Activated CD4-positive, alpha-beta T cell treated with anti-CD3 and anti-CD28 coated beads, Interleukin-2, amount 10 ng/mL, durations not matched to agents 7 days and 5 days (primary cell): Measurements from ENCODE around the gene OR5B21. TPM values are rescaled to one million over a fixed set of nuclear protein-coding genes. Genes with fewer than 3 reads are reported as not detected.

Experiments used
- CTCF ChIA-PET: fragments of 350-600 bp; sonication (Branson Sonifier 250); formaldehyde crosslinking; loops from one replicate; lab custom pipeline; 2021; ENCODE audit warnings: antibody characterized with exemption; lab: Charles Lee
- POLR2A ChIA-PET: fragments of 350-600 bp; sonication (Branson Sonifier 250); formaldehyde crosslinking; loops from one replicate; lab custom pipeline; 2021; ENCODE audit warnings: antibody characterized with exemption; lab: Charles Lee
- DNase-seq: peaks from one replicate; pipeline ENCODE4 v3.0.0-alpha.2; 2020
- H3K27ac Mint-ChIP-seq: one replicate; pipeline ENCODE4 v1.8.0; 2021; ENCODE audit warnings: mild to moderate bottlenecking, moderate library complexity, mixed read lengths
- H3K27me3 Mint-ChIP-seq: one replicate; pipeline ENCODE4 v1.8.0; 2021; ENCODE audit warnings: mixed read lengths
- H3K36me3 Mint-ChIP-seq: one replicate; pipeline ENCODE4 v1.8.0; 2021; ENCODE audit warnings: low read depth, mixed read lengths
- H3K4me1 Mint-ChIP-seq: one replicate; pipeline ENCODE4 v1.8.0; 2021; ENCODE audit warnings: mixed read lengths
- H3K4me3 Mint-ChIP-seq: one replicate; pipeline ENCODE4 v1.8.0; 2021; ENCODE audit warnings: mild to moderate bottlenecking, moderate library complexity, mixed read lengths
- H3K9me3 Mint-ChIP-seq: one replicate; pipeline ENCODE4 v1.8.0; 2021; ENCODE audit warnings: mixed read lengths
- total RNA-seq, 2 experiments: library from RNA; stranded (reverse); gene quantifications; one replicate each; pipeline ENCODE4 v1.2.3, GENCODE V29; 2021

OR5B21 gene
- under 1 TPM in 1 of 2 experiments, not detected in 1; 0.37 TPM for total RNA-seq

- POLR2A ChIA-PET = no interaction called here
- Mint-ChIP-seq H3K27me3 (no peaks in the 10 kb centered on the region), H3K27ac (no peak within 1 kb of the TSS), H3K36me3 (peaks cover 5% of the 10 kb centered on the region), H3K4me3 (no peak within 1 kb of the TSS), H3K9me3 (no peaks in the 10 kb centered on the region), H3K4me1 (no peaks in the 10 kb centered on the region)
- DNase-seq = no peak
- CTCF ChIA-PET = no interaction called here
Observed at GRCh38 chr11:58508005-58508404, at the start of gene OR5B21. Gene OR5B21, minus strand, starts transcription at chr11:58508105. Its CDS starts 0 bp downstream, at chr11:58508105.

GRCh38 chr11:58549644-58550043 lies 41.7 kb upstream of the OR5B21 start:
- H3K4me3 Mint-ChIP-seq = no peak overlapping the region
- no peak overlapping the region for H3K27ac Mint-ChIP-seq
- H3K4me1 Mint-ChIP-seq = no peaks in the 10 kb centered on the region
- ChIA-PET CTCF (no interaction called here), POLR2A (no interaction called here)
- H3K9me3 Mint-ChIP-seq = no peaks in the 10 kb centered on the region
- DNase-seq = no peak
- H3K36me3 Mint-ChIP-seq = peaks cover 79% of the 10 kb centered on the region
- no peaks in the 10 kb centered on the region for H3K27me3 Mint-ChIP-seq

GRCh38 chr11:58546841-58547240 lies 38.9 kb upstream of the OR5B21 start:
- Mint-ChIP-seq H3K4me1 (peaks cover 3% of the 10 kb centered on the region), H3K27ac (no peak overlapping the region), H3K27me3 (no peaks in the 10 kb centered on the region), H3K36me3 (peaks cover 68% of the 10 kb centered on the region), H3K4me3 (no peak overlapping the region), H3K9me3 (no peaks in the 10 kb centered on the region)
- ChIA-PET POLR2A (no interaction called here), CTCF (no interaction called here)
- no peak for DNase-seq

- peaks cover 7% of the 10 kb centered on the region for H3K9me3 Mint-ChIP-seq
- no peak overlapping the region for H3K4me3 Mint-ChIP-seq
- peaks cover 82% of the 10 kb centered on the region for H3K36me3 Mint-ChIP-seq
- H3K27ac Mint-ChIP-seq = no peak overlapping the region
- H3K4me1 Mint-ChIP-seq = peaks cover 42% of the 10 kb centered on the region
- H3K27me3 Mint-ChIP-seq = no peaks in the 10 kb centered on the region
- POLR2A ChIA-PET = no interaction called here
- DNase-seq = no peak
- CTCF ChIA-PET = no interaction called here
Observed at GRCh38 chr11:58531865-58532341, 24.0 kb upstream of the OR5B21 start.

GRCh38 chr11:58530236-58530635 lies 22.3 kb upstream of the OR5B21 start:
- H3K27ac Mint-ChIP-seq = peak overlapping the region; percentile 78
- peak overlapping the region; percentile 13 for H3K4me3 Mint-ChIP-seq
- H3K9me3 Mint-ChIP-seq = peaks cover 4% of the 10 kb centered on the region
- ChIA-PET POLR2A (no interaction called here), CTCF (no interaction called here)
- H3K4me1 Mint-ChIP-seq = peaks cover 55% of the 10 kb centered on the region
- no peaks in the 10 kb centered on the region for H3K27me3 Mint-ChIP-seq
- H3K36me3 Mint-ChIP-seq = peaks cover 74% of the 10 kb centered on the region
- peak; percentile 72 for DNase-seq

GRCh38 chr11:58527429-58527828 lies 19.5 kb upstream of the OR5B21 start:
- H3K27ac Mint-ChIP-seq = peak overlapping the region; percentile 90
- no peaks in the 10 kb centered on the region for H3K27me3 Mint-ChIP-seq
- no peak overlapping the region for H3K4me3 Mint-ChIP-seq
- ChIA-PET POLR2A (no interaction called here), CTCF (interaction anchor here (1.4 kb wide), 1 partner anchor 40 kb away, joined by 3 read pairs; no protein-coding TSS in a partner anchor)
- H3K4me1 Mint-ChIP-seq = peaks cover 71% of the 10 kb centered on the region
- peaks cover 57% of the 10 kb centered on the region for H3K36me3 Mint-ChIP-seq
- H3K9me3 Mint-ChIP-seq = no peaks in the 10 kb centered on the region
- DNase-seq = no peak

GRCh38 chr11:58526721-58527120 lies 18.8 kb upstream of the OR5B21 start:
- Mint-ChIP-seq H3K4me1 (peaks cover 77% of the 10 kb centered on the region), H3K27ac (peak overlapping the region; percentile 90), H3K36me3 (peaks cover 55% of the 10 kb centered on the region), H3K4me3 (no peak overlapping the region), H3K9me3 (no peaks in the 10 kb centered on the region), H3K27me3 (no peaks in the 10 kb centered on the region)
- ChIA-PET CTCF (interaction anchor here (1.4 kb wide), 1 partner anchor 41 kb away, joined by 3 read pairs; no protein-coding TSS in a partner anchor), POLR2A (no interaction called here)
- no peak for DNase-seq

GRCh38 chr11:58525037-58525614 lies 17.2 kb upstream of the OR5B21 start:
- Mint-ChIP-seq H3K4me1 (peaks cover 63% of the 10 kb centered on the region), H3K36me3 (peaks cover 41% of the 10 kb centered on the region), H3K9me3 (no peaks in the 10 kb centered on the region), H3K27me3 (no peaks in the 10 kb centered on the region), H3K4me3 (peak overlapping the region; percentile 66), H3K27ac (peak overlapping the region; percentile 90)
- ChIA-PET CTCF (interaction anchor here (0.9 to 2.0 kb wide), 3 partner anchors 26 to 39 kb away, joined by 4 to 5 read pairs (median 5); no protein-coding TSS in a partner anchor), POLR2A (interaction anchor here (0.6 kb wide), 2 partner anchors 30 to 73 kb away, joined by 3 read pairs; no protein-coding TSS in a partner anchor)
- peak; percentile 57 for DNase-seq

GRCh38 chr11:58524232-58525036 lies 16.5 kb upstream of the OR5B21 start:
- Mint-ChIP-seq H3K9me3 (no peaks in the 10 kb centered on the region), H3K27ac (peak overlapping the region; percentile 90), H3K4me1 (peaks cover 56% of the 10 kb centered on the region), H3K4me3 (peak overlapping the region; percentile 66), H3K27me3 (no peaks in the 10 kb centered on the region), H3K36me3 (peaks cover 35% of the 10 kb centered on the region)
- DNase-seq = peak; percentile 55
- ChIA-PET CTCF (interaction anchor here (0.7 to 2.0 kb wide), 8 partner anchors 11 to 967 kb away, joined by 3 to 5 read pairs (median 4); no protein-coding TSS in a partner anchor), POLR2A (interaction anchor here (0.6 kb wide), 2 partner anchors 29 to 73 kb away, joined by 3 read pairs; no protein-coding TSS in a partner anchor)

GRCh38 chr11:58513747-58514367 lies 6.0 kb upstream of the OR5B21 start:
- Mint-ChIP-seq H3K4me3 (no peak overlapping the region), H3K9me3 (no peaks in the 10 kb centered on the region), H3K27me3 (no peaks in the 10 kb centered on the region), H3K36me3 (no peaks in the 10 kb centered on the region), H3K27ac (no peak overlapping the region), H3K4me1 (no peaks in the 10 kb centered on the region)
- POLR2A ChIA-PET = no interaction called here
- no peak for DNase-seq
- CTCF ChIA-PET = interaction anchor here (0.5 to 1.6 kb wide), 3 partner anchors 9 to 719 kb away, joined by 3 read pairs; no protein-coding TSS in a partner anchor

GRCh38 chr11:58511636-58512035 lies 3.7 kb upstream of the OR5B21 start:
- H3K27me3 Mint-ChIP-seq = no peaks in the 10 kb centered on the region
- DNase-seq = no peak
- CTCF ChIA-PET = interaction anchor here (1.1 kb wide), 1 partner anchor 12 kb away, joined by 3 read pairs; no protein-coding TSS in a partner anchor
- H3K4me3 Mint-ChIP-seq = no peak overlapping the region
- no peak overlapping the region for H3K27ac Mint-ChIP-seq
- no peaks in the 10 kb centered on the region for H3K4me1 Mint-ChIP-seq
- peaks cover 3% of the 10 kb centered on the region for H3K36me3 Mint-ChIP-seq
- POLR2A ChIA-PET = no interaction called here
- no peaks in the 10 kb centered on the region for H3K9me3 Mint-ChIP-seq

GRCh38 chr11:58509748-58510147 lies 1.8 kb upstream of the OR5B21 start:
- H3K9me3 Mint-ChIP-seq = no peaks in the 10 kb centered on the region
- CTCF ChIA-PET = no interaction called here
- peaks cover 5% of the 10 kb centered on the region for H3K36me3 Mint-ChIP-seq
- H3K27ac Mint-ChIP-seq = no peak overlapping the region
- H3K27me3 Mint-ChIP-seq = no peaks in the 10 kb centered on the region
- DNase-seq = no peak
- H3K4me1 Mint-ChIP-seq = no peaks in the 10 kb centered on the region
- POLR2A ChIA-PET = no interaction called here
- H3K4me3 Mint-ChIP-seq = no peak overlapping the region
